ELR (cell line): ENCODE results near the gene ALDH1A2.
"Not testable (repeated sequence)": the region's sequence is repeated elsewhere in the genome, so short reads cannot be mapped to it uniquely, and the experiment has no call there.

Experiments used
- DNase-seq: peaks from one replicate; pipeline ENCODE4 v3.0.0-alpha.2; 2015; ENCODE audit warnings: low read depth

The ALDH1A2 gene

DNA sequence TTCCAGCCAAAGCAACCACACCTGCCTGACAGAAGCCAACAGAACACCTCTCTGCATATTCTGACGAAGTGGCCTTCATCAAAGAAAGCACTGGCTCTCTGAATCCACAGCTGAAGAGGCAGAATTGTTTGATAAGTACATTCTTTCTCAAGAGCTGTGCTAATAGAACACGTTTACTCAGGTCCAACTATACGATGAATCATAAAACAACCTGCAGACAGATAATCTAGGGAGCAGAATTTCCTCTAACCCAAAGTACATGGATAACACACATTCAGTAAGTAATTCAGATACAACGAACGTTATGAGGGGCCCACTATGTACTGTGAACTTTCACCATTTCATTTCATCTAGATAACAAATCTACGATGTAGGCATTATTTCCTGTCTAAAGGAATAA, 25.4 kb downstream of the ALDH1A2 start:
- no peak for DNase-seq

DNA sequence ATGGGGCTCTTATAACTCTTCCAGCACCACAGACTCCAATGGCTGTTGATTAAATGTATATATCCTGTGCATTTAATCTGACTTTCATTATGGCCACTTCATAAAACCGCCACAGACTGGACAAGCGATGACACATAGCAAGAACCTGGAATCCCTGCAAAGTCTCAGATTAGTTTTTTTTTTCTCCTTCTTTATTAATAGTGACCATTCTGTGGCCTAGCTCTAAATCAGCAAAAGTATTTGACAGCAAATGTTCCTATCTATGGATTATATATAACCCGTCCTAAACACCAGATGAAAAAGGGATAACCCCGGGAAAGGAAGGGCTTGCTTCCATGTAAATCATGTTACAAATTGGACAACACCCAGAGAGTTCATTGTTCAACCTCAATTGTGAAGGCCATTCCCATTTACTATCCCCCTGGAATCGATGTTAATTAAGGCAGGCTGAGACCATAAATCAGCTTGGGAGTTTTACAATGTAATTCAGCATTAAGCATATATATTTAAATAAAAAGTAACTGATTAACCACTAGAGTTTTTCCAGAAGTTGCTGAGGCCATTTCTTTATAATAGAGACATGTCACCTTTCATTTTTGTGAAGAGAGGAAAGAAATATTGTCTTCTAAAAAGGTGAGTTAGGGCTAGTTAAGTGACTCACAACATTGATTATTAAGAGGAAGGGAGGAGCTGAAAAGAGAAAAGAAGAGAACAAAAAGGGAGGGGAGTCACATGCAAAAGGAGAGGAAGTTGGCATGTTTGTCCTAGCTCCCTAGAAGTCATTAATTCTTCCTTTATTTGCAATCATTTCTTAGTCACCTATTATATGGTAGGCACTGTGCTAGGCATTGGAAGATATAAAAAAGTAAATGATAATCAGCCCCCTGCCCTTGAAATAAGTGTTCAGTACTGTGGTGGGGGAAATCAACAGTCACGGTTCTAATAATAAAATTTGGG, 26.2 kb downstream of the ALDH1A2 start:
- DNase-seq: no peak

DNA sequence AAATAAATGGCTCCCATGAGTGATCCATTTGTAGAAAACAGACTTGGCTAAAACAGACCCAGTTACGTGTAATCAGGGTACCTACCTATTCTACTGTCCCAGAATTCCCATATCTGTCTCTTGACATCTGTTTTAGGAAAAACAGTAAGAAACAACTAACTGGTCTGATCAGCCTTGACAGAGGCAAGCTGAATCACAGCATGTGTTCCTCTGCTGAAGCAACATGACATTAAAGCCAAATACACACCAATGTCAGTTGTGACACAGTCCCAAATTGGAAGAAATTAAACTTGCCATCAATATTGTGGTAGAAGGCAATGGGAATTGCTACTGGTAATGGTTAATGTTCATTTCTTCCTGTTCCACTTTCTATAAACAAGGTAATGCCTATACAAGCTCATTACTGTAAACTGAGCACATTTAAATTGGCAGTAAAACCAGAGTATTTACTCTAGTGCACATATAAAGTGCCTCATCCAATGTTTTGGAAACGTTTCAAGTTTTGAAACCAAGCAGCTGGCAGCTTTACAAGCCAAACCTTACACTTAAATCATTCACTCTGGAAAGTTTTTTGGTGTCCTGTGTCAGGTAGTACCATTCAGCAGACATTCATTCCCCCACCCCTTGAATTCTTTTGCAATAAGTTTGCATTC, 27.0 kb downstream of the ALDH1A2 start:
- DNase-seq: peak; percentile 21

DNA sequence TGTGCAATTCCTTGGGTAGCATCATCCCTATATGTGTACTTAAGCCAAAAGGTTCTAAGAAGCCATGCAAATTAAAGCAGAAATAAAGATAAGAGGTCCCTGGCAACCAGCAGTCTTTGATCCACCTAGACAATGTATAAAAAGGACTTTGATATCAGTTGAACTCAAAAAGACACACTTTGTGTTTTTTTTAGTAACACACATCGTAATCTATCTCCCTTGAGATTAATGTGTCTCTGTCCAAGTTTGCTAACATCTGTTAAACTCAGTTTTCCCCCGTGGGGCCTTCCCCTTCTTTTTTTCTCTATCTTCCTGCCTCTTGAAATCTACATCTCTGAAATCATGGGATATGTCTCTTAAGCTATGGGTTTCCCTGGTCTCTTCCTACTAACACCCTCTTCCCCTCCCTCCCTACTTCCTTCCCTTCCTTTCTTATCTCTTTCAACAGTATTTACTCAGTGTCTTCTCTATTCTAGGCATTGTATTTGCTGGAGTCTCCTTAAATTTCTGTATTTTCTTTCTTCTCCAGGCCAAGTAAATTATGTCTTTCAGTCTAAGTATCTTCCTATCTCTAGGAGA, 27.7 kb downstream of the ALDH1A2 start:
- no peak for DNase-seq

DNA sequence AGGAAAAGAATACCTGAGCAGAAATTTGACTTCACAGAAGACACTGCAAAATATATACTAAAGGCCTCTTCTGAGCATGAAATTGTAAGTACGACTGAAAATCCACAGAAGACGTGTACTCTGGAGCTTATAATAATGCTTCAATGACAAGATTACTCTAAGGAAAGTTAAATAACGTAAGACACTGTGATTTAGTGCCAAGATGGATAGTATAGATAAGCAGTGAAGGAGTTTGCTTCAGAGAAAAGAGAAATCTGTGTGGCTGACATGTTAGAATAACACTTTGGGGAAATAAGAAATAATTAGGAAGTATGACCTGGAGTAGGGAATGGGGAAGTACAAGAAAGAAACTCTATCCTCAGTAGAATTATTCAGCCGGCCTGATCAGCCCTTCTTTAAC, 28.9 kb downstream of the ALDH1A2 start:
- no peak for DNase-seq

DNA sequence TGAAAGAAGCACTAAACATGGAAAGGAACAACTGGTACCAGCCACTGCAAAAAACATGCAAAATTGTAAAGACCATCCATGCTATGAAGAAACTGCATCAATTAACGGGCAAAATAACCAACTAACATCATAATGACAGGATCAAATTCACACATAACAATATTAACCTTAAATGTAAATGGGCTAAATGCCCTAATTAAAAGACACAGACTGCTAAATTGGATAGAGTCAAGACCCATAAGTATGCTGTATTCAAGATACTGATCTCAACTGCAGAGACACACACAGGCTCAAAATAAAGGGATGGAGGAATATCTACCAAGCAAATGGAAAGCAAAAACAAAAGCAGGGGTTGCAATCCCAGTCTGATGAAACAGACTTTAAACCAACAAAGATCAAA, 37.1 kb downstream of the ALDH1A2 start:
- DNase-seq: not testable (repeated sequence)

DNA sequence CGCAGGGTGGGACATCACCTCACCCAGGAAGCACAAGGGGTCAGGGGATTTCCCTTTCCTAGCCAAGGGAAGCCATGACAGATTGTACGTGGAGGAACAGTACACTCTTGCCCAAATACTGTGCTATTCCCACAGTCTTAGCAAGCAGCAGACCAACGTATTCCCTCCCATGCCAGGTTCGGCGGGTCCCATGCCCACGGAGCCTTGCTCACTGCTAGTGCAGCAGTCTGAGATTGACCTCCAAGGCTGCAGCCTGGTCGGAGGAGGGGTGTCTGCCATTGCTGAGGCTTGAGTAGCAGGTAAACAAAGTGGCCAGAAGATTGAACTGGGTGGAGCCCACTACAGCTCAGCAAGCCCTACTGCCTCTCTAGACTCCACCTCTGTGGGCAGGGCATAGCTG, 39.0 kb downstream of the ALDH1A2 start:
- no peak for DNase-seq

DNA sequence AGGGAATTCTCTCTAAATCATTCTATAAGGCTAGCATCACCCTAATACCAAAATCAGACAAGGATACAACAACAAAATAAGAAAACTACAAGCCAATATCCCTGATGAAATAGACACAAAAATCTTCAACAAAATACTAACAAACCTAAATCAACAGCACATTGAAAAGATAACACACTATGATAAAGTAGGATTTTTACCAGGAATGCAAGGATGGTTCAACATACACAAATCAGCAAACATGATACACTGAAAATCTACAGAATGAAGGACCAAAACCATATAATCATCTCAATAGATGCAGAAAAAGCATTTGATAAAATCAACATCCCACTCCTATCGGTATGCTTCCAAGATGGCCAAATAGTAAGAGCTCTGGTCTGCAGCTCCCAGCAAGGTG, 39.5 kb downstream of the ALDH1A2 start:
- no peak for DNase-seq

DNA sequence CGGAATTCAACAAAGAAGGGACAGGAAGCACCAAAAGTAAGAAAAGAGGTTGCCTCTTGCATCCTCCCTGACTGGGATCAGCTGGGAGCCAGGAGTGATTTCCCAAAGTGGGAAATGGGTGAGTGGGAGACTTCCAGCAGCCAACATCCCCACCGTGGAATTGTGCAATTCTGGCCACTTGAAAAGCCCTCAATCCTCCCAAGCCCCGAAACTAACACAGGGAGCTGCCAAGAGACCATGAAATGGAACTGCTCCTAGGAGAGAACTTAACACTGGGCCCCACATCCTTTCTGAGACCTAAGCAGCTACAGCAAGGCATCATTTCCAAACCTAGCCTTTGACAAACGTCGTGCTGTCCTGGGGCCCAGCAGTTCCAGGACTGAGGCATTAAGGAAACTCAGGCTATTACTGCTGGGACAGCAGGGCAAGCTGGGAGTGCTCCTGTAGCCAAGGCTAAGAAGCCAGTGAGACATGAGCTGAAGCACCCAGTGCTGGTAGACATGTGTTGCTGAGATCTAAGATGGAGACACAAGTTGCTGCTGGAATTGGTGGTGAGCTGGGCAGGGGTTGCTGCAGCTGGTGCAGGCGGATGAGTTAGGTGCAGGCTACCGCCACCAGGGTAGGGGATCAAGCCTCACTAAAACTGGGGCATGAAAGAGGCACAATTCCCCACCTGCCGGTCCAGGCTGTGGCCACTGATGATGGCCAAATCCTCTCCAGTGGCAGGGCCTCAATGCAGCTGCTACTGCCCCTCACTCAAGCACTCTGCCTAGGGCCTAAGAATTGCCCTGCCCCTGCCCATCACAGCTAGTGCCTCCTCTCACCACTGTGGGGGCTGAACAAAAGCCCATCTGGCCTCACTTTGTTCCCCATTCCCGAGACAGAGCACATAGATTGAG, 43.9 kb downstream of the ALDH1A2 start:
- DNase-seq: no peak

DNA sequence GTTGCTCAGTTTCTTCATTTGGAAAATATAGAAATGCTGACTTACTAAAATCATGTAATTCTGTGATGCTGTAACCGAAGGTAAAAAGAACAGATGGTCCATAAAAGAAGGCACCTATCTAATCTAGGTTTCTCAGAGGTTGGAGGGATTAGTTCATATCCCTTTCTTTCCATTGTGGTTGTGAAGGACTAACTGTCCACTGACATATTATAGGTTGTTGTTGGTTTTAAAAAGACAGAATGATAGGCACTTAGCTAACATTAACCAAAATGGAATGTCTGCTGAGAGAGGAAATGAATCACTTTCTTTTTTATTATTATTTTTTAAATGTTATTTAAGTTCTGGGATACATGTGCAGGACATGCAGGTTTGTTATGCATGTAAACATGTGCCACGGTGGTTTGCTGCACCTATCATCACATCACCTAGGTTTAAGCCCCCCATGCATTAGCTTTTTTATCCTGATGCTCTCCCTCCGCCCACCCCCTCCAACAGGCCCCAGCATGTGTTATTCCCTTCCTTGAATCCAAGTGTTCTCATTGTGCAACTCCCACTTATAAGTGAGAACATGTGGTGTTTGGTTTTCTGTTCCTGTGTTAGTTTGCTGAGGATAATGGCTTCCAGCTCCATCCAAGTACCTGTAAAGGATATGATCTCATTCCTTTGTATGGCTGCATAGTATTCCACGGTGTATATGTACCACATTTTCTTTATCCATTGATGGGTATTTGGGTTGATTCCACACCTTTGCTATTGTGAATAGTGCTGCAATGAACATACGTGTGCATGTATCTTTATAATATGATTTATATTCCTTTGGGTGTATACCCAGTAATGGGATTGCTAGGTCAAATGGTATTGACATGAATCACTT, 45.8 kb downstream of the ALDH1A2 start:
- peak; percentile 73 for DNase-seq

DNA sequence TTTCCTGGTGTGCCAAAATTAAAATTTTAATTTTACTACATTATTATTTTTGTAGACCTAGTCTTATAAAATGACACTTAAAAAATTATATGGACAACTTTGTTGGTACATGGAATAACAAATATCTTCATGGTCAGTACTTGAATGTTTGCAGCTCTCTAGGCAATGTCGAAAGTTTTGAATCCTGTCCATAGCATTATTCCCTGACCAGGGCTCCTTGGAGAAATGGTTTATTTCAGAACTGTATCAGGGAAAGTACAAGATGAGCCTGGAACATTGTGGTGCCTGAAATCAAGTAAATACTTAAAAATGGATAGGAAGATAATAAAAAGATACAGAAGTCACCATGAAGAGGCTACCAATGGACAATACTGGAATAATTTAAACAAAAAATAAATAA, 47.6 kb downstream of the ALDH1A2 start:
- DNase-seq: no peak

DNA sequence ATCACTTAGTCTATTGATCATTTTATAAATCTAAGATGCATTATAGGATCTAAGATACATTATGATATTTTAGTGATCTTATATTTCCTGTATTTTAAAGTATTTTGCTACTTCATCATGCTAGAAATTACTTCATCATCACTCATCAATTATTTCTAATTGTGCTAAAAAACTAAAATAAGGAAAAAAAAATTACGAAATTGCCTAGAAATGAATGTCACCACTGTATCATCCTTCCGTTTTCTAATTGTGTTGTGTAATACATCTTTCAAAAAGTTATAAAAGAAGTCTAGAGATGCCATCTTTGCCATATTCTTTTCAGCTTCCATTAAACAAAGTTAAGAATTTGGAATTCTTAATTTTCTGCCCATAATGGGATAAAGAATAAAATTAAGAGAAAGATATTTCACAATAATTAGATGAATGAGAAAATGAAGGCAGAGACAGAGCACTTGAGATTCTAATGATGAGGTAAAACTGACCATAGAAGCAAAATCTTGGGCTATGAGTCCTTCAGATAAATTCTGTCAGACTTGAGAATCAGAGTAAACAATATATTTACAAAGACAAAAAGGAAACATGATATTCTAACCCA, 48.8 kb downstream of the ALDH1A2 start:
- no peak for DNase-seq

DNA sequence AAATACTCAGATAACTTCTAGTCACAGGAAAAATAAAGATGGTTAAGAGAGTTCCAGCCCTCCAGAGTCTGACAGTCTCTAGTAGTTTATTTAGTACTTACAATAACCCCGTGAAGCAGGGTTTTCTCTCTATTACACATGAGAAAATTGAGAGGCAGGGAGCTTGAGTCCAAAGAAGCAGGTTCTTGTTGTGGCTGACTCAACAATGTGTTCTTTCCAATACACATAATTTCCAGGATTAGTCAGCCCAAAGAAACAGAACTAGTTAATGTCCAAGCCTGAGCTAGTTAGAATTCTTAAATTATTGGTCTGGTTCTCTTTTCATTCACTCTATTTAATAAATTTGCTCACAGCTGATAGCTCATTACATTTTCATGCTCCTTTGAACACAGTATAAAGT, 49.9 kb downstream of the ALDH1A2 start:
- DNase-seq: peak; percentile 62

DNA sequence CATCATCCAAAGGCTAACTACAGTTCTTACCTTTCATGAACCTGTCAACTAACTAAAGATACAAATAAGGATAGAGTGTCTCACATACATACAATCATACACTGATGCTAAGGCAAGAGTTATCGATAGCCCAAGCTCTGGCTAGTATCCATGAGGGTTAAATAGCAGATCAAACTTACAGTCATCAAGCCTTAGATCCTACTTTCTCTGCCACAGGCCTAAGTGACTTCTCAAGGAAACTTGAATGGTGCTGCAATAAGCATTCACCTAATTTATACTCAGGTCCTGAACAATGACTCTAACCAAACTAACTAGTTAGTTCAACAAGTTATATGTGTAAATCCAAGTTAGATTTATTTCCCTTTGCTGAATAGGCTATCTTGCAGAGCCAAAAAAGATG, 51.0 kb downstream of the ALDH1A2 start:
- DNase-seq: no peak

DNA sequence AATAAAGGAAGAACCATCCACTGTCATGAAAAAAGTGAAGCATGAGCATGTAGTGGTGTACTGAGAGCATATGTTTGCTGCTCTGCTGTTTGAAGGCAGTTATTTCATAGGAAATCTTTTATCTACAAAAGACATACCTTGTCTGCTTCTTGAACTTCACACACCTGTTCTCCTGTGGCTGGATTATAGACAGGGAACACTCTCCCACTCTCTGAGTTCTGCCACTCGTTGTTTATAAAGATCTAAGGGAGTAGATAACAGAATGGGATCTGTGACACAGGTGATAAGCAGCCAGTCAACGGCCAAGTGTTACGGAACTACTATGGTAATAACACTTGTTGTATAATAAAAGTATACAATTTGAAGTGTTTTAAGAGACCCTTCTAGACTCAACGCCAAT, 51.5 kb downstream of the ALDH1A2 start:
- DNase-seq: no peak

DNA sequence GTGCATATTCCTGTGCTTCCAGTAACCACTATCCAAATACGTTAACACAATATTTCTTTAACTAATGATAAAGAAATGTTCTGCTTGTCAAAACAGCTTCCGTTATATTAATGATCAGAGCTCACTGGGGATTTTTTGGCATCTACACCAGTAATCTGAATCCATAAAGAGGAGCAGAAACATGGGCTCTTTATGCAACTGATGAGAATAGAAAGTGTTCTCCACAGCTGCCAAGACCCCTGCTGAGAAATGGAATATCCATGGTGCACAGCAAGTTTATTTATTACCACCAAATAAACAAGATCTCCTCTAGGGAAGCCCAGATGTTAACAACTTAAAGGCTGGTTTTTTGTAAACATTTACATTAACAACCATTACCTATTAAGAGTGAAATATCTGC, 54.5 kb downstream of the ALDH1A2 start:
- DNase-seq: no peak

DNA sequence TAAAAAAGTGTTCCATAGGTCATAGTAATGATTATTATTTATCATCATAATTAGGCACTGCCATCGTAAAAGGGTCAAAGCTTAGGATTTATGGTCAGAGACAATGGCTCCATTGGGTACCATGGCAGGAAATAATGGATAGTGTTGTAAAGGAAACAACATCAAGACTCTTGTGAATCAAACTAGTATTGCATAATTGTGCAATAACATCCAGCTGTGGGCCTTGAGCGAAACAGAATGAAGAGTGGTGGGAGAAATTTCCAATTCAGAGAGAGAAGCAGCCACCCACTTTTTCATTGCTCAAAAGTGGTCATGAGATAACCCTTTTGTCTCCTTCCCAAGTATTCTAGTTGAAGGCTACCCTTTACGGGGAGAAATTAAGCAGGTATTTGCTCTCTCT, 61.7 kb downstream of the ALDH1A2 start:
- DNase-seq: no peak

DNA sequence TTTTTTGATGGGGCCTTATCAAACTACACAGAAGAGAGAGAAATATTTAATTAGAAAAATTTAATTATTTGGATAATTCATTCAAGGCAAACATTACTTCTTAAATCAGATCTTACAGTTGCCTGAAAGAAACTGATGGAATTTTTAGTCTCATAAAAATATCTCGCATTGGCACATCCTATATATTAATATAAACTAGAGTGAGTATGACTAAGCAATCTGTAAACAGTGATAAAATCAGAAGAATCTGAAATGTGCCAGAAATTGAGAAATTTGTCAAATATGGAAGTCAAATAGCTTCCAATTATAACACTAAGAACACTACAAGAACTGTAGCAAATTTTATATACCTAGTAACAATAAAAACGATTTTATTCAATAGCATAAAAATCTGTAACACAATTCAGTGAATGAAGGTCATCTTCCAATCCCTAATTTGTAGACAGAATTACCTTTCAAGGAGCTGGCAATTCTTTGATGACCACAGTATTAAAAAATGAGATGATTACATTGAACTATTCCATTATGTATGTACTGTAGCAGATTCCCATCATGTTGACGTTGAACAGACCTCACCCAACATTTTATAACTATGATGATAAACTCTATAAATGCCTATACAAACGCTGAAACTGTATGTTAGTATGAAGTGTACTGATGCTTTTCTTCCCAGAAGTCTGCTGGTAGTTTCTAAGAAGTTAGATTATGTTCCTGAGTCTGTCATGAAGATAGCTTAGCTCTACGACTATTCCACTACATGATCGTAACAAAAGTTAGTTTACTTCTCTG, 63.0 kb downstream of the ALDH1A2 start:
- DNase-seq: peak; percentile 6

DNA sequence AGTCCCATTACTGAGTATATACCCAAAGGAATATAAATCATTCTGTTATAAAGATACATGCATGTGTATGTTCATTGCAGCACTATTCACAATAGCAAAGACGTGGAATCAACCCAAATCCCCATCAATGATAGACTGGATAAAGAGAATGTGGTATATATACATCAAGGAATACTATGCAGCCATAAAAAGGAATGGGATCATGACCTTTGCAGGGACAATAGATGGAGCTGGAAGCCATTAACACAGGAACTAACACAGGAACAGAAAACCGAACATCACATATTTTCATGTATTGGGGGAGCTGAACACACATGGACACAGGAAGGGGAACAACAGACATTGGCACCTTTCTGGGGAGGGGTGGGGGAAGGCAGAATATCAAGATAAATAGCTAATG, 65.8 kb downstream of the ALDH1A2 start:
- DNase-seq: not testable (repeated sequence)

DNA sequence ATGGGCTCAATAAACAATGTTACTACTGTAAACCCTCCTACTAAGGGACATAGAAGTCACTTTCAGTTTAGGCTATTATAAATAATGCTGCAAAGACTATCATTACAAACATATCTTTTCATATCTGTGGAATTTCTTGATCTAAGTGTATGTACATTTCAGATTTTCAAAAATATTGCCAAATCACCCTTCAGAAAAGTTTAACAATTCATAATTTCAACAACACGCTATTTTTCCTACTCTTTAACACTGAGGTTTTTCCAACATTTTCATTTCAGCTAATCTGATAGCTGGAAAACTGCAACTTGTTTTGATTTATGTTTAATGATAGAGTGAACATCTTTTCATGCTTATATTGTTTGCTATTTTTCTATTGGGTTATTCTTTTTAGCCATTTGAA, 69.0 kb downstream of the ALDH1A2 start:
- no peak for DNase-seq
